NCI-H446 treated with DMSO at 0.1 percent for 48 hours (cell line): ENCODE data around the gene LONP2.
A peak's percentile ranks its signal among the peaks of the same experiment; 100 is the strongest.
"Not testable (repeated sequence)": the region's sequence is repeated elsewhere in the genome, so short reads cannot be mapped to it uniquely, and the experiment has no call there.

Experiments used
- DNase-seq: peaks from one replicate; lab custom pipeline; 2025; lab: John Stamatoyannopoulos, UW

The LONP2 gene

GRCh38 chr16:48334325-48334724 lies 90.2 kb downstream of the LONP2 start:
- DNase-seq, result no peak

DNA sequence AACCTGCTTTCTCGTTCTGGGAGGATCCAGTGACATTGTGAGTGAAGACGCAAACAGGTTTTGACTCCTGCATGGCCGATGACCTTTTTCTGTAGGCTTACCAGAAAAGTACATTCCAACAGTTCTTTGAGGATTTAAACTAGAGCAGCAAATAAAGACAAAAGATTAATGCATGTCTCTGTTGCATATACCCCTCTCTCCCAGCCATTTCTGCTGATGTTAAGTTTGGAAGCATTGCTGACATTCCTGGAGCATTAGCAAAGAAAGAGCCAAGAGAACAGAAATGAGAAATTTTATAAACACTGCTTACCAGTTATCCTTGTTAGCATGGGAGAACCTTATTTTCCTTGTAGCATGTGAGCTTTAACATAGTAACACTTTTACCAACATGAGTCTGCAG lies 91.9 kb downstream of the LONP2 start:
- no peak for DNase-seq

GRCh38 chr16:48340054-48340453 lies 96.0 kb downstream of the LONP2 start:
- no peak for DNase-seq

DNA sequence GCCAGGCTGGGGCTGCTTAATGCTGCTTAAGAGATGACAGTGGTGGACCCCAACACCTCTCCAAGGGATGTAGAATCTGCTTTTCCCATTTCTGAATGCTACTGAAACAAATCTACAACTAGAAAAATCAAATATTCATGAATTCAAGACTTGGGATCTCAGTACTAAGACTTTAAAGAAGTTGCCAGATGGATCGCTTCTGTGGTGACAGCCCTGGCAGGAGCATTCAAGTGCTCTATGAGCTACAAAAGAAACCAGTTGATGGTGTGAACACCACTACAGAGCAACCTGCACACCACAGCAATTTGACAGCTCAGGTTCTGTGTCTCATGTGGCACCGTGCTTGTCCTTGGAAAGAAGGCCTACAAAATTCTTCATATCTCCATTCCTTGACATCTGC lies 98.5 kb downstream of the LONP2 start:
- no peak for DNase-seq

DNA sequence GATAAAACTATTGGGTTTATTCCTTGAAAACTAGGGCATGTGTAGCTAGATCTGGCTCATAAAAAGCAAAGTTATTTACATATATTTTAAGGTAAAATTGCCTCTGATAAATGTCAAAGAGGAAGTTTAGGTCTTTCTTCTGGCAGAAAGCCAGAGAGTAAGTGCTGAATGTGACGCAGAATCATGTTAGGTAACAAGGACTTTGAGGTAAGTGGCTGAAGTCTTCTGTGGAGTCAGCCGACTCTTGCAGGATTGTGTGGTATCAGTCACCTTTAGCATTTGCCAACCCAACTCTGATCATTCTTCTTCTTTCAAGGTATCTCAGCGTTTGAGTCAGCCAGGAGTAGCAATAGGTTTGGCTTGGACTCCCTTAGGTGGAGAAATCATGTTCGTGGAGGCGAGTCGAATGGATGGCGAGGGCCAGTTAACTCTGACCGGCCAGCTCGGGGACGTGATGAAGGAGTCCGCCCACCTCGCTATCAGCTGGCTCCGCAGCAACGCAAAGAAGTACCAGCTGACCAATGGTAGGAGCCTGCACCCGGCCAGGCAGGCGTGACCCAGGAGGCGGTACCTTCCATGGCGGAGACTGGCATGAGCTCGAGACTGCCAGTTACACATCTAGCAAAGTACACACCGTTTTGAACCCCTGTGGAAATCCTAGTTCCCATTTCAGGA lies 103.2 kb downstream of the LONP2 start:
- no peak for DNase-seq

DNA sequence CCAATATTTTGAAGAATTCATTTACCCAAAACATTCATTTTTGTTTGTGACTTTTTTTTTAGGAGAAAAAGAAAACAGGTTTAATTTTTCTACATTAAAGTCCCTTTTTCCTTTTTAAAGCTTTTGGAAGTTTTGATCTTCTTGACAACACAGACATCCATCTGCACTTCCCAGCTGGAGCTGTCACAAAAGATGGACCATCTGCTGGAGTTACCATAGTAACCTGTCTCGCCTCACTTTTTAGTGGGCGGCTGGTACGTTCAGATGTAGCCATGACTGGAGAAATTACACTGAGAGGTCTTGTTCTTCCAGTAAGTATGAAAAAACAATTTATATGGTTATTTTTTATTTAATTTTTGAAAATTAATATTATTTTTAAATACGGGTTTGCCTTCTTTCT lies 103.9 kb downstream of the LONP2 start:
- DNase-seq, result peak; percentile 5

GRCh38 chr16:48350736-48351135 lies 106.6 kb downstream of the LONP2 start:
- no peak for DNase-seq

DNA sequence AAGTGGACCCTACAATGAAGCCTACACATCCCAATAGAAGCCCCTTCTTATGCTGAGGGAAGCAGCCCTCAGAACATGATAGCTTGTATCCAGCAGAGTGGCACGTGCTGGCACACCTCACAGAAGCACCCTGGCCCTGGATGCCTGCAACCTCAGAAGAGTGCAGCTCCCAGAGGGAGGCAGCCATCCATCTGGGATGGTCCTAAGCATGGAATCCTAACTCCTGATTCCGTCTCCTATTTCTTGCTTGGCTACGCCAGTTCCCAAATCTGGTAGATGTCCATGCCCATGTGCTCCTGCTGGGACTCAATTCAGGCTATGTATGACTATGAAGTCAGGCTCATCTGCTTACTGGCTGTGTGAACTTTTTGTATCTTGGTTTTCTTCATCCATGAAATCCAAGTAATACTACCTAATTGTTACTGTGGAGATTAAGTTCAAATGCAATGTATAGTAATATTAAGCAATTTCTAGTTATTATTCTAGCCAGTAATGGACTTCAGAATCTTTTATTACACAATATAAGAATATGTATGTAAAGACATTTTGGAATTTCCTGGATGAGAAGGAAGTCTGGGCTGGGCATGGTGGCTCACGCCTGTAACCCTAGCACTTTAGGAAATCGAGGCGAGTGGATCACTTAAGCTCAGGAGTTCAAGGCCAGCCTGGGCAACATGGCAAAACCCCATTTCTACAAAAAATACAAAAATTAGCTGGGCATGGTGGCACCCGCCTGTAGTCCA lies 108.7 kb downstream of the LONP2 start:
- no peak for DNase-seq

- no peak for DNase-seq
These were observed 109.6 kb downstream of the LONP2 start for GRCh38 chr16:48353565-48354163.

DNA sequence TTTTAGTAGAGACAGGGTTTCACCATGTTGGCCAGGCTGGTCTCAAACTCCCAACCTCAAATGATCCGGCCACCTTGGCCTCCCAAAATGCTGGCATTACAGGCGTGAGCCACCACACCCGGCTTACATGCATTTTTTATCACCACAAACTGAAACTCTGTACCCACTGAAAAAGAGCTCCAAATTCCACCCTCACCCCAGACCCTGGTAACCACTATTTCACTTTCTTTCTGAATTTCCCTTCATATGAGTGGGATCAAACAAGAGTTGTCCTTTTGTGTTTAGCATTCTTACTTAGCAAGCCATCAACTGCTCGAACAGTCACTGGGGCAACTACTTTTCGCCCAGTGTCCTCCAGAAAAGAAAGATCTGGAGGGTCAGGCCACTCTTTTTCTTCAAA lies 110.3 kb downstream of the LONP2 start:
- DNase-seq, result not testable (repeated sequence)

DNA sequence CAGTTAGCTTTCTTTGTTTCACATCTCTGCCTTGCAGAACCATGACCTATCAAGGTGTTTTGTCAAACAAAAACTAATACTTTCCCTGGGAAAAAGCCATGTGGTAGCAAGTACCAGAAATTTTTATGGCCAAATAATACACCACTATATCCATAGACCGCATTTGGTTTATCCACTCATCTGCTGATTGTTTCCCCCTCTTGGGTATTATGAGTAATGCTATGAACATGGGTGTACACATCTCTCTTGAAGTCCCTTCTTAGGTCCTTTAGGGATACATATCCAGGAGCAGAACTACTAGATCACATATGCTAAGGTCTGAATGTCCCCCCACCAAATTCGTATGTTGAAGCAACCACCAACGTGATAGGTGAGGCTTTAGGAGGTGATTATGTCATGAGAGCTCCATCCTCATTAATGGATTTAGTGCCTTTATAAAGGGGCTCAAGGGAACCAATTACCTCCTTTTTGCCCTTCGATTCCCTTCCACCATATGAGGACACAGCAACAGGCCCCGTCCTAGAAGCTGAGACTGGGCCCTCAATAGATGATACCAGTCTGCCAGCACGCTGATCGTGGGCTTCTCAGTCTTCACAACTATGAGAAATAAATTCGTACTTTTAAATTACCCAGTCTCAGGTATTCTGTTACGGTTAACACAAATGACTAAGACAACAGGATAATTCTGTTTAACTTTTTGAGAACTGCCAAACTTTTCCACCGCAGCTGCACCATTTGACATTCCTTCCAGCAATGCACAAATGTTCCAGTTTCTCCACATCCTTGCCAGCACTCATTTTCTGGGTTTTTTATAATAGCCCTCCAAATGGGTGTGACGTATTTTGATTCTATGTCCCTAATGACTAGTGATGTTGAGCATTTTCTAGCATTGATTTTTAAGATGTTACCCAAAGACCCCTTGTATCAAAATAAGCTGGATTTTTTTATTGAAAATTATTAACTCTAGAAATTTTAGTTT lies 111.1 kb downstream of the LONP2 start:
- DNase-seq, result no peak

DNA sequence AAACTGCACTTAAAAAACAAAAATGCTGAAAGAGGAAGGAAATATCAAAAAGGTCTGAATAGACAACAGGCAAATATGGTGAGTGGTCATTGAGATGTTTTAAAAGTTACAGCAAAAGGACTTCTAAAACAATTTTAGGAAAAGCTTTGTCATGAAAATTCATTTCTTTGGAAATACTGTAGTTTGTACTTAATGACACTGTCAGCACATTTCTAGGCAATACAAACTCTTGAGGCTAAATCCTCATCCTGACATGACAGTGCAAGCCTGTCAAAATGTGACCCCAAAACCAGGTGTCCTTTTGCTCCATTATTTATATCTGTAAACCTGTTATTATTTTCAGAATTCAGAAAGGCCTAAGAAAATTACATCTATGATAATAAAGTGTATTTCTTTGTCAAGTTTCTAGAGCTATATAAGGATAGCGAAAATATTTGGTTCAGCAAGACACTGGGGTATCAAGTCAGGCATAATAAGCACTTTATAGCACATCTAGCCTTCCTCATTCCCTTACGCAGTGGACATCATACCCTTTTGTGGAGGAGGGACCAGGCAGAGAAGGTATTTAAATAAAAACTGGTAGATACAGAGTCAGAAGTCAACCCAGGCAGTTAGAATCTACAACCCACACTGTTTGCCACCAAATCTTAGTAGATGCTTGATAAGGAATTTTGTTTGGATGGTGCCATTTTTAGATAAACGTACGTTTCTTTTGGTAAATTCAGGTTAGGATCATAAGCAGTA lies 112.7 kb downstream of the LONP2 start:
- DNase-seq, result no peak

DNA sequence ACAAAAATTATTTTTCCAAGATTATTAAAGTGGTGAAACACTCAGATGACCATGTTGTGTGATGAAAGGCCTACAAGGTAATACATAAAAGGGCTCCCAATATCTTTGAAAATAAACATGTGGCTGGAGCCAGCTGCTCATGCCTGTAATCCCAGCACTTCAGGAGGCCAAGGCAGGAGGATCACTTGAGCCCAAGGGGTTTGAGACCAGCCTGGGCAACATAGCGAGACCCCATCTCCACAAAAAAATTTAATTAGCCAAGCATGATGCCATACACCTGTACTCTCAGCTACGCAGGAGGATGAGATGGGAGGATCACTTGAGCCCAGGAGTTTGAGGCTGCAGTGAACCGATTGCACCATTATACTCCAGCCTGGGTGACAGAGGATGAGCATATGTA lies 114.3 kb downstream of the LONP2 start:
- no peak for DNase-seq

DNA sequence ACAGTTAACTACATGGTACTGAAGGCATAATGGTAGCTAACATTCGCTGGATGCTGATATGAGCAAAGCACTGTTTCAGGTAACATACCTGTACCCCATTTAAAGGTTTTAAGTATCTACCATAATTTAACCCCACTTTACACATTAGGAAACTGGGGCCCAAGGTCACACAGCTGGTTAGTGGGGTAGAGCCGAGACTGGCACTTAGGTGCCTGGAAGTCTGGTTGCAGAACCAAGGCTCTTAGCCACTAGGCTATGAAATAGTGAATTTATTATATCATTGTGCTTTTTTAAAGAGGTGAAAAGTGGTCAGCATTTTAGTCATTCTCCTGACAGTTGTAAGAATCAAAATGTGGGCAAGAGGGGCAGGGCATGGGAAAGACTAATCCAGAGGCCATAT lies 115.9 kb downstream of the LONP2 start:
- DNase-seq, result no peak

GRCh38 chr16:48361012-48361411 lies 116.9 kb downstream of the LONP2 start:
- no peak for DNase-seq

DNA sequence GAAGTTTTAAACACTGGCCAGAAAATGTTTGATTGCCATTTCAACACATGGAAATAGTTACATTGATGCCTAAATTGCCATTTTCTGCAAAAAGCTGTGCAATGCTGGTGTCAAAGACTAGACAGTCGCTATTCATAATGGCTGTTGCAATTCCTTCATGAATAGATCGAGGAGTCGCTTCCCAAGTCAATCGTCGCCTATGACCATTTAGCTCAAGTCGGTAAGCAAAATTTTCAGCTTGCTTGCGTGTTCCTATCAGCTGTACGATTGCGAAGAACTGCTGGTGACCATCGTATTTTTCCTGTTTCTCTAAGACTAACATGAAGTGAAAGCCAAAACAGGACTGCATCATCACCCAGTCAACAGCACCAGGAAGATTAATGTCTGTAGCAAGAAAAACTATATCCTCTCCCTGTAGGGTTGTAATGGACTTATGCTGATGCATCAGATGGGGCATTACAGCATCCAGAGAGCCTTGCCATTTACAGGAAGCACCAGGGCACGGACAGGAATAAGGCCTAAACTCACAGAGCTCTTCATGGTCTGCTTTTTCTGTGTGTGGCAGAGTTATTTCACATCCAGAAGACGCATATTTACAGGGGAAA lies 117.5 kb downstream of the LONP2 start:
- DNase-seq, result no peak

DNA sequence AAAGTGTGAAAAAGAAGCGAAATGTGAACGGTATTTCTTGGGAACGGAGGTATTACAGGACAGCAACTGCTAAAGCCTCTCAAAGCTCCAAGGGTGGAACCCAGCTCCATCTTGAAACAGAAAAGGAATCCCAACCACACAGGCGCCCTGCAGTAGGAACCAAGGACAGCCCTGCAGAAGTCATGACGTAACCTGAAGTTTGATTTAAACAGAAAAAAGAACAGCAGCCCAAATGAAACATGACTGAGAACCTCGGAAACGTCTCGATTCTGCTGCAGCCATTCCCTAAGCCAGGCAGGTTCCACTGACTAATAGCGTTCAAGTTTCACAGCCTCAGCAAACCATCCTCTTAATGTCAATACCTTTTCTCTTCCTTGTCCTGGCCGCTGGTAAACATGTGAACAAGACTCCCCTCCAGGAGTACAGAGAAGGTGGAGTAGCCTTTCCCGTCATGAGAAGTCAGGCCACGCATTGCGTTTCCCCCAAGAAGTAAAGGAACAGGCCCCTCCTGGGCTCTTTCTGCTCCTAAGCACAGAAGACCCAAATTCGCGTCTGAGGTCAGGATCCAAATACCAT lies 121.0 kb downstream of the LONP2 start:
- no peak for DNase-seq

DNA sequence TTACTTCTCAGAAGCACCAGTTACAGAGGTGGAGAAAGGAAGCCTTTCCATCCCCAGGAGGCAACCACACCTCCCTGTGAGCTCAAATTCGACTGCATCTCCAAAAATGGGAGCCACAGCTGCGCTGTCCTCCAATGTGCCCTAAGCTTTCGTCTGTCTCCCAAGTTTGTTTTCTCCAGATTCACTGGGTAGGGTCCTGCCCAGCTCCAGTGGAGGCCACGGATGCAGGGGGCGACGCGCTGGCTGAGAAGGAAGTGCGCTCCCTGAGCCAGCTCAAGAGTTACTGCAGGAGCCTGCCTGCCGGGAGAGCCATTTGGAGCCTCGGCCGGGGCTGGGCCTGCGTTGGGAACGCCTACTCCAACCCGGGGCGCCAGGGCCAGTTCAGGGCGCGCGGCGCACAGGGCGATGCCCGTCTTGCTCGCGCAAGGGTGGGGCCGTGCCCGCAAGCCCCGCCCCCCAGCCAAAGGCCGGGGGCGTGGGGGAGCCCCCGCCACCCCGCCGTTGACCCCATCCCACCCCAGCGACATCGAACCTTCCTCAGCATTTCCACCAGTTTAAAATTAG lies 121.6 kb downstream of the LONP2 start:
- DNase-seq, result no peak

- no peak for DNase-seq
These were observed 122.3 kb downstream of the LONP2 start for GRCh38 chr16:48366165-48367093.
